Stimulated activated CD8-positive, alpha-beta memory T cell treated with anti-CD3 and anti-CD28 coated beads, Interleukin-4, amount 100 ng/mL, for 24 hours (primary cell): ENCODE measurements around the gene KLHDC7A.

ENCODE experiments used
- DNase-seq: peaks from one replicate; pipeline ENCODE4 v3.0.0-alpha.2; 2020; ENCODE audit warnings: low read depth

KLHDC7A gene

DNA sequence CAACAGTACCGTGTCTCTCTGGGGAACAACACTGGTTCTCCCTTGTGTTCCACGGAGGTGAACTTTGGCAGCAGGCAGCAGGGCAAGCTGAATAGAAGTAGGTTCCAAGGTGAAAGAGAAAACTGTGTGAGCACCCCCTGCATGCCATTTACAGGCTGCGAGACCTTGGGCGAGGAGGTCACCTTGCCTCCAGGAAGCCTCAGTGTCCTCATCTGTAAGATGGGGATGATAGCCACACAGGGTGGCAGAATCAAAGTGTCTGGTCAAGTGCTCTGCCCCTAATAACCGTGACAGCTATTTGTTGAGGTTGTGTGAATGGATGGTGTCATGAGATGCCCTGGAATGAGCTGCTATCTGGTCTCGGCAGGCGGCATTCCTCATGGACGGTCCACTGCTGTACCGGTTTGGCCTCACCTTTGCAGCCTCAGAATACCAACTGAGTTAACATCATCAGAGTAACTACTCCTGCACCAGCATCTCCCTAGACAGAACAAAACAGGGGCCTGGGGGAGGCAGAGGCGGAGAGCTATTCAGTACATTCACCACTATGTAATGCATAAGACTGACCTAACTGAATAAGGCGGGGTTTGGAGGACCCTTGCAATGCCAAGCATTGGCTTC lies 7.4 kb upstream of the KLHDC7A start:
- DNase-seq = no peak

DNA sequence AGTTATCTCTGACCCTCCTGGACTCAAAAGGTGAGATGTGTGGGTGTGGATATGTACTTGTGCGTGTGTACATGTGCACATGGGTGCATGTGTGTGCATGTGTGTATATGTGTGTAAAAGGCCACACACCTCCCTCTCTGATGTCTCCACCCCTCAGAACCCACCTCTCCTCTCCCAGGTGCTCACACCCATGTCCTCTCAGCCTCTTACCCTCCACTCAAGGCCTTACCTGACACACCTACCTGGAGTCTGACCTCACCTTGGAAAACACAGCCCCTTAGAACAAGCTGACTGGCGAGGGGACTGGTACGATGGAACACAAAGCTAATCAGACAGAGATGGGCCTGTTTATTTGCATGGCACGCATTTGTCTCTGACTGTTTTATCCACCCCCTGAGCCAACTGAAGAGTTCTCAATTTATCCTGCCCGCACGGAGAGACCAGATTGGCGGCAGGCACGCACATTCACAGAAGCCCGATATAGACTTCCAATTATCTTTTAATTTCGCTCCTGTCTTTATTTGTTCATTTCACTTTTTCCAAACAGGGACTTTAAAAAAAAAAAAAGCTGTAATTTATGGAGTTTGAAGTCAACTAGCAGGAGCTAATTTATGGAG lies 6.1 kb upstream of the KLHDC7A start:
- no peak for DNase-seq

DNA sequence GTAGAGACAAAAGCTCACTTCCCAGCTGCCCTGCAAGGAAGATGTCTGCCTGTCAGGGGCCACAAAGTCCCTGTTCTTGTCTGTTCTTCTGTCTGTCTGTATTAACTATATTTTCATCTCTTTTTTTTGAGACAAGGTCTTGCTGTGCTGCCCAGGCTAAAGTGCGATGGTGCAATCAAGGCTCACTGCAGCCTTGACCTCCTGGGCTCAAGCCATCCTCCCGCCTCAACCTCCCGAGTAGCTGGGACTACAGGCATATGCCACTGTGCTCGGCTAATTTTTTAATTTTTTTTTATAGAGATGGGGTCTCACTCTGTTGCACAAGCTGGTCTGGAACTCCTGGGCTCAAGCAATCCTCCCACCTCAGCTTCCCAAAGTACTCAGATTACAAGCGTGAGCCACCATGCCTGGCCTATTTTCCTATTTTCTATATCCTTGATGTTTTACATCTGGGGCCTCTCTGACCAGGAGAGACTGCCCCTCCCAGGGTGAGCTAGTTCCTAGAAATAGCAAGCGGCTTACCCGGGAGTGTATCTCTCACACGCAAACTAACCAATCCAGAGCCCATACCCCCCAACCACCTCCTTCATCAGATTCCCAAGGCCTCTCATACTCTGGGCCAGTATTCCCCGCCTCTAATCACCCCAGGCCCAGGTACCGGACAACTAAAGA lies 5.4 kb upstream of the KLHDC7A start:
- no peak for DNase-seq

DNA sequence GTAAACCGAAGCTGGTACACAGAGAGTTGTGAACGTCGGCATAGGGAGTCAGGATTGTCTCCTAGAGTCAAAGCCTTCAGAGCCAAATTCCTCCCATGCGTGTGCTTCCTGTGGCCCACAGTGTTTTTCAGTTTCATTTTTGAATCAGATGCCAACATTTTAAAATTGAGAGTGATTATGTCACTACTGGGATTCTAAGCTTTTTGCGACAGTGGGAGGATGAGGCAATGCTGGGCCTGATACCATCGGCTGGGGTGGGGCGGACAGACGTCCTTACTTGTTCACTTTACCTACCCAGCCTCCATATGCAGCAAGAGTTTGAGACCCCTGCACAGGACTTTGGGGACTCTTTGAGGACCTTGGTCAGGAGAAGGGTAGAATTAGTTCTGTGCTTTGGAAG lies 1.3 kb upstream of the KLHDC7A start:
- DNase-seq = no peak

DNA sequence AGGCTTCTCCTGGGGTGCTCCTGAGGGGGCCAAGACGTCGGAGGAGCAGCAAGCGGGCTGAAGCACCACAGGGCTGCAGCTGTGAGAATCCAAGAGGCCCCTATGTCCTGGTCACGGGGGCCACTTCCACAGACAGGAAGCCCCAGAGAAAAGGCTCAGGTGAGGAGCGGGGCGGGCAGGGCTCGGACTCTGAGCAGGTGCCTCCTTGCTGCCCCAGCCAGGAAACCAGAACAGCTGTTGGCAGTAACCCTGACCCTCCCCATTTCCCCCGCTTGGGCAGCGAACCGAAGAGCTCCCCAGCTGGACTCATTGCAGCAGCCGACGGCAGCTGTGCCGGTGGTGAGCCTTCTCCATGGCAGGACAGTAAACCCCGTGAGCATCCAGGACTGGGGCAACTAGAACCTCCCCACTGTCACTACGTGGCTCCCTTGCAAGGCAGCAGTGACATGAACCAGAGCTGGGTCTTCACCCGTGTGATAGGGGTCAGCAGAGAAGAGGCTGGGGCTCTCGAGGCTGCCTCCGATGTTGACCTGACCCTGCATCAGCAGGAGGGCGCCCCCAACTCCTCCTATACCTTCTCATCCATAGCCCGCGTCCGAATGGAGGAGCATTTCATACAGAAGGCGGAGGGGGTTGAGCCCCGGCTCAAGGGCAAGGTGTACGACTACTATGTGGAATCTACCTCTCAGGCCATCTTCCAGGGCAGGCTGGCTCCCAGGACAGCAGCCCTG lies 625 bp downstream of the KLHDC7A start:
- DNase-seq = no peak

DNA sequence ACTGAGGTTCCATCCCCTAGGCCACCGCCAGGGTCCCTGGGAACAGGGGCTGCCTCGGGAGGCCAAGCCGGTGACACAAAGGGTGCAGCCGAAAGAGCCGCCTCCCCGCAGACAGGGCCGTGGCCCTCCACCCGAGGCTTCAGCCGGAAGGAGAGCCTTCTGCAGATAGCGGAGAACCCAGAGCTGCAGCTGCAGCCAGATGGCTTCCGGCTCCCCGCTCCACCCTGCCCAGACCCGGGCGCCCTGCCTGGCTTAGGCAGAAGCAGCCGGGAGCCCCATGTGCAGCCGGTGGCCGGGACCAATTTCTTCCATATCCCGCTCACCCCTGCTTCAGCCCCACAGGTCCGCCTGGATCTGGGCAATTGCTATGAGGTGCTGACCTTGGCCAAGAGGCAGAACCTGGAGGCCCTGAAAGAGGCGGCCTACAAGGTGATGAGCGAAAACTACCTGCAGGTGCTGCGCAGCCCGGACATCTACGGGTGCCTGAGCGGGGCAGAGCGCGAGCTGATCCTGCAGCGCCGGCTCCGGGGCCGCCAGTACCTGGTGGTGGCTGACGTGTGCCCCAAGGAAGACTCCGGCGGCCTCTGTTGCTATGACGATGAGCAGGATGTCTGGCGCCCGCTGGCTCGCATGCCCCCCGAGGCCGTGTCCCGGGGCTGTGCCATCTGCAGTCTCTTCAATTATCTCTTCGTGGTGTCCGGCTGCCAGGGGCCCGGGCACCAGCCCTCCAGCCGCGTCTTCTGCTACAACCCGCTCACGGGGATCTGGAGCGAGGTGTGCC lies 1.4 kb downstream of the KLHDC7A start:
- DNase-seq = no peak

DNA sequence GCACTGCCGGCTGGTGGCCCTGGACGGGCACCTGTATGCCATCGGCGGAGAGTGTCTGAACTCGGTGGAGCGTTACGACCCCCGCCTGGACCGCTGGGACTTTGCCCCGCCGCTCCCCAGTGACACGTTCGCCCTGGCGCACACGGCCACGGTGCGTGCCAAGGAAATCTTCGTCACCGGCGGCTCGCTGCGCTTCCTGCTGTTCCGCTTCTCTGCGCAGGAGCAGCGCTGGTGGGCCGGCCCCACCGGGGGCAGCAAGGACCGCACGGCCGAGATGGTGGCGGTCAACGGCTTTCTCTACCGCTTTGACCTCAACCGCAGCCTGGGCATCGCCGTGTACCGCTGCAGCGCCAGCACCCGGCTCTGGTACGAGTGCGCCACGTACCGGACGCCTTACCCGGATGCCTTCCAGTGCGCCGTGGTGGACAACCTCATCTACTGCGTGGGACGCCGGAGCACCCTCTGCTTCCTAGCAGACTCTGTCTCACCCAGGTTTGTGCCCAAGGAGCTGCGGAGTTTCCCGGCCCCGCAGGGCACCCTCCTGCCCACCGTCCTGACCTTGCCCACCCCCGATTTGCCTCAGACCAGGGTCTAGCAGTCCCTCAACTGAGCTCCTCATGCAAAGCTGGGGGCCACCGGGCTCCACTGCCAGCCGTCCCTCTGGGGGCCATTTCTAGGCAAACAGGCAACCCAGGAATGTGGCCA lies 2.1 kb downstream of the KLHDC7A start:
- DNase-seq = no peak

DNA sequence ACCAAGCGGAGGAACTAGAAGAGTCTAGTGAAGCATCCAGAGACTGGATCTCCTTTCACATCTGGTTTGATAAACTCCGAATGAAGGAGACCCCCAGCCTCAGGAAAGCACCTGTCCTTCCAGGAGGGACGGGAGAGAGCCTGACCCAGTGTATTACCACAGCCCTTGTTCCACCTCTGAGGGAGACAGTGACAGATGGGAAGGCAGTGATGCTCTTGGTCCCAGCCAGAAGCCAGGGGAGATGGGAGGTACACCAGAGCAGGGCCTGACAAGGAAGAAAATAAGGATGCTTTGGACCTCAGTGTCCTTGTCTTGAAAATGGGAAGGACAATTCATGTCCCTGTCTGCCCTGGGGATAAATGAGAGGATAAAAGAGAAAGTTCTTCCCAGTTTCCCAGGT lies 3.5 kb downstream of the KLHDC7A start:
- no peak for DNase-seq

DNA sequence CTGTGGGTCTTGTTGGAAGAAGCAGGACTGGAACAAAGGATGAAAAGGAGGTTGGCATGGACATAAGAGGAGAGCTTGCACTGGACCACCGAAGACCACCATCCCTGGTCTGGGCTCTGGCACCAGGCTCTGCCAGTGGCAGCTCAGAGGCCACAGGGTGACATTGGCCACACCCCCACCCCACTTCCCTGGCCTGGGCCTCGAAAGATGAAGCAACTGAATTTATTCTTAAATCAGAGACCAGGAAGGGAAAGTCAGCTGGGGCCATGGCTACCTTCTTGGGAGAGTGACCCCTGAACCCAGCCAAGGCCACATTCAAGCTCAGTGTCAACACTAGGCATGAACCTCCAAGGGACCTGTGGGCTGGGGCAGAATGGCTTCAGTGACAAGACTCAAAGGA lies 4.0 kb downstream of the KLHDC7A start:
- no peak for DNase-seq

DNA sequence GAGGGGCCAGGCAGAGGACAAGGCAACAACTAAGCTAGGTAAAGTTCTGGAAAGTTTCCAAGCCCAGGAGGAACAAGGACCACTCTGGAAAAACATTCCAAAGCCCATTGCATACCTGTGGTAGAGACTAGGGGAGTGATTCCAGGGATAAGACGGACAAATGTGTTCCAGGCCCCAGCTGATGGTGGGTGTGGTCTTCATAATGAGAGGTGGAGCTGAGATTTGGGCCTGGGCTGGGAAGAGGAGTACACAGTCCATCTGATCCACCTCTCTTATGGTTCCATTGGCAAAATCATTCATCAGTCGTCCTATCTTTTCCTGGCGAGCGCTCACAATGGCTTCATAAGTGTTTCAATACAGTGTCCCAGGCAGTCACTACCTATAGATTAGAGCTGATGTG lies 4.5 kb downstream of the KLHDC7A start:
- DNase-seq = no peak

DNA sequence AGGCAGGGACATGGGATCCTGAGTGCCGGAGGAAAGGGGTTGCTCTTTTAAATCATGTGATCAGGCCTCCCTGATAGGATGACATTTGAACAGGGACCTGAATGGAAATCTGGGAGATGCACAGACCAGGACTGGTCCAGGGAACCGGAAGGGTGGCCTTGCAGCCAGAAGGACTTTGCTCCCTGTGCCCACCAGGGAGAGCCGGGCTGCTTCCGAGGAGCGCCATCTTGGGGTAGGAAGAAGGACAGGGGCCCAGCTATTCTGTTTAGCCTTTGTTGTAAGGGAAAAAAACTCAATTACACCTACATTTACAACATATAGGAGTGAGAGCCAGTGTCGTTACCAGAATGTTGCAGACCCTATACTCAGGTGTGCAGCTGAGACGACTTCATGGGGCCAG lies 5.5 kb downstream of the KLHDC7A start:
- DNase-seq = no peak

DNA sequence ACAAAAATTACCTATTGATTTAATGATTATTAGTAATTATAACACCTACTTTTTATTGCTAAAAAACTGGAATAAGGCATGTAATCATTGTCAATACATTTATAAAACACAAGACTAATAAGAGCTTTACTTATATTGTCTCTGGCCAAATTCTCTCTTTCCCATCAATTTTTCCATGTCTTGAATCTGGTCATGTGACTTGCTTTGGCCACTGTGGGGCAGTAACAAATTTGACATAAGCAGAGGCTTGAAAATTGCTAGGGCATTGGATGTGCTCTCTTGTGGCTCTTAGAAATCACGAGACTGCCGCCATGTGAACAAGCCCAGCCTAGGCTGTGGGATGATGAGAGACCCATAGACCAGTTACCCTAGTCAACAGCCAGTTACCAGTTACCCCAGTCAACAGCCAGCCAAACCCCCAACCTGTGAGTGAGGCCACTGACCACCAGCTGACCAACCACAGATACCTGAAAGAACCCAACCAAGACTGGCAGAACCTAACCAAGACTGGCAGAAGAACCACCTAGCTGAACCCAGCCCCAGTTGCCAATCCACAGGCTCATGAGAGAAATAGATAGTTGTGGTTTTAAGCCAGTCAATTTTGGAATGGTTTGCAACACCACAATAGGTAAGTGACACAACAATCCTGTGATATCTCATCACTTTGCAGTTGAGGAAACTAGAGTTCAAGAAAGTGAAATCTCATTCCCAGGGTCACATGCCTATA lies 8.8 kb downstream of the KLHDC7A start:
- DNase-seq = no peak

DNA sequence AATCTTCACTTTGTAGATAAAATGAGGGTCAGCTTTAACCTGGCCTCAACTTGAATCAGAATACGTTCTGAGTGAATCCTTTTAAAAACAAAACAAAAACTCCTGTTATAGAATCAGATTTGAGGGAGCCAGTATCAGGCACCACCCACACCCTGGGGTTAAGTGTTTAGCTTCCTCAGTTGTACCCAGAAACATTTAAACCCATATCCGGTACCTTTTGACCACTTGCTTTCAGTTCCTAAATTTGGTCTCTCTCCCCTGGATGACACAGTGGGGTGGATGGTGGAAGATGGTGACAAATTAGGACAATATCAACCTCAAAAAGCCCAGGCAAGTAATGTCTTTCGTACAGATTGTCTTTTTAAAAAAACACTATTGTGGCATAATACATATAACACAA lies 10.4 kb downstream of the KLHDC7A start:
- no peak for DNase-seq

DNA sequence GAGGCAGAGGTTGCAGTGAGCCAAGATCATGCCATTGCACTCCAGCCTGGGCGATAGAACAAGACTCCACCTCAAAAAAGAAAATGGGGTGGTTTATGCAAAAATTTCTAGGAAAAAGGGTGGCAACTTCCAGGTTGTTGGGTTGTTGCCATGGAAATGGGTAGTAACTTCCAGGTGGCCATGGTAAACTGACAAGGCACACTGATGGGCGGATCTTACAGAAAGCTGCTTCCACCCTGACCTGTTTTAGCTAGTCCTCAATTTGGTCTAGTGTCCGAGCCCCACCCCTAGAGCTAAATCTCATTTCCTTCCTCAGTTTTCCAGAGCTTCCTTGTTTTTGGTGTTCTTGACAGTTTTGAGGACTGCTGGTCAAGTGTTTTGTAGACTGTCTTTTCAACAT lies 13.6 kb downstream of the KLHDC7A start:
- no peak for DNase-seq

DNA sequence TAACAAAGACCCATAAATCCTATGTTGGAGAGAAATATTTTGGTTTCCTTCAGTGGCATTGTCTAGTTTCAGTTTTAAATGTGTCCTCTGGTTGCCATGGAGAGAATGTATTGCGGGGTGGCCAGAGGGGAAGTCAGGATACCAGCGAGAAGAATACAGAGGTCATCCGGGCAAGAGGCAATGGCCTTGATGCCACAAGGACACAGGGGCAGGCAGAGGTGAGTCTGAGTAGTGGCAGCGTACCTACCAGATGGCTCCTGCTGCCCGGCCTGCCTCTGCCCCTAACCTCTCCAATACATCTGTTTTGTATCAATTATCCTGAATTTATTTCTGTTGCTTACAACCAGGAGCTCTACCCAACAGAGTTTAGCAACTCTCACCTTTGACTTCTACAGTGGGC lies 14.9 kb downstream of the KLHDC7A start:
- no peak for DNase-seq

DNA sequence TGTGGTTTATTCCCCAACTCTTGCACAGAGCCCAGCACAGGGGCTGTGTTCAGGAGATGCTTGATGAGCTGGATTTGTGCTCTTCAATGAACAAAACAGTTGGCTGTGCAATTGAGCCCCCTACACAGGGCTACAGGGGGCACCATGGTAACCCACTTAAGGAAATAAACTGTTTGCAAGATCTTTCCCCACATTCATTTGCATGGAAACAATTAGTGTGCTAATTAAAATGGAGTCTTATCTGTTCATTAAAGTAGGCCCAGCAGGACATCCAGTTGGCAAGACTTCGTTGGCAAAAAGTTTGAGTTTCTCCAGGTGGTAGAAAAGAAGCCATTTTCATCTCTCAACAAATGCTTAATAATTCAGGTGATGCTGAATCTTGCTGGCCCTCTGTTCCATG lies 15.3 kb downstream of the KLHDC7A start:
- no peak for DNase-seq

DNA sequence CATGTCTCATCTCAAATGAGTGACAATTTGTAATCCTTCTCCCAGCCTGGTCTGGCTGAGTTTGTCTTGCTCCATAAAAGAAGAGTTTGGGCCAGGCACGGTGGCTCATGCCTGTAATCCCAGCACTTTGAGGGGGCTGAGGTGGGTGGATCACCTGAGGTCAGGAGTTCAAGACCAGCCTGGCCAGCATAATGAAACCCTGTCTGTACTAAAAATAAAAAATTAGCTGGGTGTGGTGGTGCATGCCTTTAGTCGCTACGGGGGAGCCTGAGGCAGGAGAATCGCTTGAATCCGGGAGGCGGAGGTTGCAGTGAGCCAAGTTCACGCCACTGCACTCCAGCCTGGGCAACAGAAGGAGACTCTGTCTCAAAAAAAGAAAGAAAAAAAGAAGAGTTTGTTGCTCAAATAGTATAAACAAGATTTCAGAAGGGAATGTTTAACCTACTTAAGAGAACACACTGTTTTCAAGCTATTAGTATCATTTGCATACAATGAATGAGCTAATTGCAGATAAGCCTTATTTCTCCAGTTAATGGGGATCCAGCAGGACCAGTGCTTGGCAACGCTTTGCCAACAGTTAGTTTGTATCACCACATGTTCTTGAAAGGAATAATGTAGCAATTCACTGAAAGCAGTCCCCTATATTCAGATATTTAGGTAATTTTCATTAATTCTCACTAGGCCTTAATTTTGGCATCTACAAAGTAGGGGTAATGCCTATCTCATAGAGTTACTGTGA lies 15.9 kb downstream of the KLHDC7A start:
- no peak for DNase-seq

DNA sequence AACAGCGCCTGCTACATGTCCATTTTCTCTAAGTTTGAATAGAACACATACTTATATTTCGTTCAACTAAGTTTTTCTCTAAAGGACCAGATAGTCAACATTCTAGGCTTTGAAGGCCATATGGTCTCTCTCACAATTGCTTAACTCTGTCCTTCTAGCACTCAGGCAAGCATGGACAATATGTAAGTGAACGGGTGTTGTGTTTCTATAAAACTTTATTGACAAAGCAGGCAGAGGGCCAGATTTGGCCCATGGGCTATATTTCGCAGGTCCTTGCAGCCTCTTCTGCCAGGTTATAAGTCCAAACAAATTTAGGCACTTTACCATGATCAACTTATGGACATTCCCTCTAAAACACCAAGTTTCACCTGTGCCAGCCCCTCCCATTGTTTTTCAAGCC lies 21.1 kb downstream of the KLHDC7A start:
- no peak for DNase-seq

DNA sequence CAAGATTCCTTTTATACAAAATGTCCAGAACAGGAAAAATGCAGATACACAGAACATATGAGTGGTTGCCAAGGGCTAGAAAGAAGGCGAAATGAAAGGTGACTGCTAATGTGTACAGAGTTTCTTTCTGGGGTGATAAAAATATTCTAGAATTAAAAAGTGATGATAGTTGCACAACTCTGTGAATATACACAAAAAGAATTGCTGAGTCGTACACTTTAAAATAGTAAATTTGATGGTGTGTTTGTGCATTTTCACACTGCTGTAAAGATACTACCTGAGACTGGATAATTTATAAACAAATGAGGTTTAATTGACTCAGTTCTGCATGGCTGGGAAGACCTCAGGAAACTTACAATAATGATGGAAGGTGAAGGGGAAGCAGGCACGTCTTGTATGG lies 23.9 kb downstream of the KLHDC7A start:
- DNase-seq = no peak

DNA sequence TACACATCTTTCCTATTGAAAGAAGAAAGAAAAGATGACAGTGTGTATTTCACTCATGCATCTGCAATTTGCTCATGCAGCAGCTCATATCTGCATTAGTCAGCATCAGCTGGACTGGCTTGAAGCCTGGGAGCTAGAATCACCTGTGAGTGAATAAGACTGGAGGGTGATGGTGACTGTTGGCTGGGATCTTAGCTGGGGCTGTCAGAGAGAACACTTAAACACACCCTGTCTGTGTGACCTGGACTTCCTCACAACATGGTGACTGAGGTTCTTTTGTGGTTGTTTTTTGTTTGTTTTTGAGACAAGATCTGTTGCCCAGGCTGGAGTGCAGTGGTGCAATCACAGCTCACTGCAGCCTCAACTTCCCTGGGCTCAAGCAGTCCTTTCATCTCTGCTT lies 24.9 kb downstream of the KLHDC7A start:
- DNase-seq = no peak
